PFSK-1 (cell line): Measurements from ENCODE around the gene YIF1B.

Experiments used
- FOXP2 ChIP-seq: optimal IDR thresholded peaks from 2 replicates; pipeline ENCODE3; 2011; ENCODE audit warnings: borderline replicate concordance, control low read depth, inconsistent platforms; ENCODE audit not compliant: insufficient read depth; ENCODE audit errors: extremely low read length, extremely low read depth
- SIN3A ChIP-seq: IDR thresholded peaks from 2 replicates; pipeline ENCODE4 v1.6.1; 2012; ENCODE audit warnings: mild to moderate bottlenecking, low read length, moderate library complexity, borderline replicate concordance; ENCODE audit not compliant: insufficient read depth

DNA sequence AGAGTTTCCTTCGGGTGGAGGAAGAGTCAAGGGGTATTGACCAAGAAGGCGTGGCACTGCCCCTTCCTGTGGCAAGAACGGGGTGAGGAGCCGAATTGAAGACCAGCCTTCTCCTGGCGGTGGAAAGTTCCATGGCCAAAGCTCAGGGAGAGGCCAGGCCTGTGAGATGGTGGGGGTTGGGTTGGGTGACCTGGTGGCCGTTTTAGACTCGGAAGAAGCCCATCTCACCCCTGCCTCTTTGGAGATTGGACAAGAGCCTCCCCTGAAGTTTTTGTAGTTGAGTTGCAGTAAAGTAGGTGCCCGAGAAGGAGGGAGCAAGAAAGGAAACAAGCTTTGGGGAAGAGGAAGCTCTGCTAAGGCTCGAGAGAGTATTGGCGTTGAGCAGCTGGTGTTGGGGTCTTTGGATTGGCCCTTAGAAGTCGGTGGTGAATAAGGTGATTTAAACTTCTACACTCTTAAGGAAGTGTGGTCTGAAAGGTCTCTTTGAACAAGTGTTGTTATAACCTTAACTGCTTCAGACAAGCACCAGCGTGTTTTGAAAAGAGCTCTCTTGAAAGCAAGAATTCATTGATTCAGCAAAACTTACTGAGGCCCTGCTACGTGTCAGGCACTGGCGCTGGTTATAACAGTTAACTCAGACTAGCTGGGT, 50.4 kb downstream of the YIF1B start:
- TF ChIP-seq SIN3A = no peak
- no peak for TF ChIP-seq FOXP2
